GM21367 (cell line): ENCODE data around the gene ANKRD6.

Experiments used
- ATAC-seq: cut with Tn5 transposase; IDR thresholded peaks from one replicate; pipeline ENCODE4 v1.9.1; 2021; ENCODE audit not compliant: unreplicated experiment

The ANKRD6 gene

GRCh38 chr6:89682991-89683390 lies 250.0 kb downstream of the ANKRD6 start:
- ATAC-seq: no peak
